Vagina (tissue), 2 donors: Measurements from ENCODE around the gene PRIMPOL. TPM values are rescaled to one million over a fixed set of nuclear protein-coding genes. Genes with fewer than 3 reads are reported as not detected.

Experiments
- DNase-seq, 2 donors: peaks; one replicate each; pipeline ENCODE4 v3.0.0-alpha.2; 2017; ENCODE audit errors: extremely low spot score in 2 of 2
- H3K27ac ChIP-seq: fragments of 200-600 bp; sonication (generic); one replicate; pipeline ENCODE4 v1.5.1; 2019
- H3K27me3 ChIP-seq: fragments of 200-600 bp; sonication (generic); one replicate; pipeline ENCODE4 v1.5.1; 2019
- H3K36me3 ChIP-seq, 2 donors: fragments of 200-600 bp; sonication (generic); one replicate each; pipeline ENCODE4 v1.5.1; 2017 to 2019
- H3K4me1 ChIP-seq: fragments of 200-600 bp; sonication (generic); one replicate; pipeline ENCODE4 v1.5.1; 2019
- H3K4me3 ChIP-seq, 2 donors: fragments of 200-600 bp; sonication (generic); 1 replicate in 1 of 2; 2 replicates in 1 of 2; pipeline ENCODE4 v1.5.1; 2016 to 2019
- H3K9me3 ChIP-seq: fragments of 200-600 bp; sonication (generic); one replicate; pipeline ENCODE4 v1.5.1; 2019
- CTCF ChIP-seq, 3 experiments: fragments of 450-650 bp in 2 of 3; fragments of 200-600 bp in 1 of 3; sonication (generic) in 1 of 3; IDR thresholded peaks; one replicate each; pipeline ENCODE4 v1.5.1; 2017 to 2019; ENCODE audit warnings: antibody characterized with exemption in 3 of 3, mild to moderate bottlenecking in 2 of 3, moderate library complexity in 2 of 3
- POLR2A ChIP-seq, 2 donors: fragments of 450-650 bp; IDR thresholded peaks; one replicate each; pipeline ENCODE4 v1.6.1; 2017; ENCODE audit warnings: antibody characterized with exemption in 2 of 2, mild to moderate bottlenecking in 2 of 2, moderate library complexity in 2 of 2
- POLR2AphosphoS5 ChIP-seq, 2 donors: sonication (generic); formaldehyde crosslinking; IDR thresholded peaks; one replicate each; pipeline ENCODE4 v1.9.0; 2017; ENCODE audit warnings: antibody characterized with exemption in 2 of 2, mild to moderate bottlenecking in 2 of 2, low read depth in 1 of 2; ENCODE audit not compliant: insufficient read depth in 1 of 2
- intact Hi-C: fragments of 100-400 bp; cut with DNase I; formaldehyde crosslinking; loops from one replicate; pipeline ENCODE4 v1.15.1; 2023
- total RNA-seq: library from RNA; depleted of rRNA; stranded (reverse); fragments of >200 nt; gene quantifications from one replicate; pipeline ENCODE4 v1.2.3, GENCODE V29; 2016

Gene PRIMPOL
- total RNA-seq, 1 donor from 2014 or later: 14.0 TPM

- TF ChIP-seq POLR2A (IDR thresholded peaks at IDR 0.05) (no peak), POLR2AphosphoS5 (IDR thresholded peaks at IDR 0.05; ENCODE audit: insufficient read depth in 1 of 2, low read depth in 1 of 2) (no peak), CTCF (IDR thresholded peaks at IDR 0.05) (no peak)
- H3K9me3 ChIP-seq: no peaks in the 10 kb centered on the region
- no peak overlapping the region for H3K27ac ChIP-seq
- no peaks in the 10 kb centered on the region for H3K4me1 ChIP-seq
- intact Hi-C loops: no loop called here
- H3K4me3 ChIP-seq: no peak overlapping the region
- H3K27me3 ChIP-seq: no peaks in the 10 kb centered on the region
- H3K36me3 ChIP-seq: peaks cover 0 to 56% of the 10 kb centered on the region in 2 donors
- DNase-seq: no peak
Observed at GRCh38 chr4:184671101-184671500, 21.6 kb downstream of the PRIMPOL start.

- H3K4me1 ChIP-seq: no peaks in the 10 kb centered on the region
- no peak overlapping the region for H3K27ac ChIP-seq
- no peaks in the 10 kb centered on the region for H3K9me3 ChIP-seq
- DNase-seq: no peak
- peaks cover 0 to 45% of the 10 kb centered on the region in 2 donors for H3K36me3 ChIP-seq
- TF ChIP-seq POLR2A (IDR thresholded peaks at IDR 0.05): no peak
- no peak for TF ChIP-seq POLR2AphosphoS5 (IDR thresholded peaks at IDR 0.05; ENCODE audit: insufficient read depth in 1 of 2, low read depth in 1 of 2)
- no peak for TF ChIP-seq CTCF (IDR thresholded peaks at IDR 0.05)
- H3K27me3 ChIP-seq: no peaks in the 10 kb centered on the region
- no peak overlapping the region for H3K4me3 ChIP-seq
- intact Hi-C loops: no loop called here
Observed at GRCh38 chr4:184672741-184673140, 23.2 kb downstream of the PRIMPOL start.

- H3K9me3 ChIP-seq: no peaks in the 10 kb centered on the region
- no peak for TF ChIP-seq CTCF (IDR thresholded peaks at IDR 0.05)
- no peak overlapping the region for H3K4me3 ChIP-seq
- no peak overlapping the region for H3K27ac ChIP-seq
- DNase-seq: no peak
- no peaks in the 10 kb centered on the region for H3K27me3 ChIP-seq
- no peaks in the 10 kb centered on the region for H3K4me1 ChIP-seq
- intact Hi-C loops: no loop called here
- H3K36me3 ChIP-seq: peaks cover 0 to 32% of the 10 kb centered on the region in 2 donors
Observed at GRCh38 chr4:184674011-184674410, 24.5 kb downstream of the PRIMPOL start.

GRCh38 chr4:184675018-184675417 lies 25.5 kb downstream of the PRIMPOL start:
- no peaks in the 10 kb centered on the region for H3K27me3 ChIP-seq
- no peak overlapping the region for H3K4me3 ChIP-seq
- H3K36me3 ChIP-seq: peaks cover 0 to 26% of the 10 kb centered on the region in 2 donors
- no peak overlapping the region for H3K27ac ChIP-seq
- TF ChIP-seq CTCF (IDR thresholded peaks at IDR 0.05): no peak
- no peak for TF ChIP-seq POLR2AphosphoS5 (IDR thresholded peaks at IDR 0.05; ENCODE audit: insufficient read depth in 1 of 2, low read depth in 1 of 2)
- TF ChIP-seq POLR2A (IDR thresholded peaks at IDR 0.05): no peak
- no peaks in the 10 kb centered on the region for H3K4me1 ChIP-seq
- intact Hi-C loops: no loop called here
- H3K9me3 ChIP-seq: no peaks in the 10 kb centered on the region
- DNase-seq: no peak

GRCh38 chr4:184675821-184676492 lies 26.4 kb downstream of the PRIMPOL start:
- H3K4me3 ChIP-seq: no peak overlapping the region
- no peak for DNase-seq
- H3K27ac ChIP-seq: no peak overlapping the region
- no peaks in the 10 kb centered on the region for H3K9me3 ChIP-seq
- peaks cover 0 to 26% of the 10 kb centered on the region in 2 donors for H3K36me3 ChIP-seq
- no peaks in the 10 kb centered on the region for H3K27me3 ChIP-seq
- no peak for TF ChIP-seq CTCF (IDR thresholded peaks at IDR 0.05)
- TF ChIP-seq POLR2AphosphoS5 (IDR thresholded peaks at IDR 0.05; ENCODE audit: insufficient read depth in 1 of 2, low read depth in 1 of 2): no peak
- no peak for TF ChIP-seq POLR2A (IDR thresholded peaks at IDR 0.05)
- intact Hi-C loops: no loop called here
- no peaks in the 10 kb centered on the region for H3K4me1 ChIP-seq
